ENCODE measurements around the gene PTPRN2. TPM values are rescaled to one million over a fixed set of nuclear protein-coding genes. Genes with fewer than 3 reads are reported as not detected.
"Not testable (repeated sequence)": the region's sequence is repeated elsewhere in the genome, so short reads cannot be mapped to it uniquely, and the experiment has no call there.

The PTPRN2 gene
- total RNA-seq, 2 donors from 2014 or later = 0.72 to 0.79 TPM

- no peak for DNase-seq
- H3K4me3 Mint-ChIP-seq = no peak overlapping the region
- H3K27ac Mint-ChIP-seq = no peak overlapping the region
- H3K4me1 Mint-ChIP-seq (ENCODE audit: low read depth) = no peaks in the 10 kb centered on the region
- no peaks in the 10 kb centered on the region for H3K27me3 Mint-ChIP-seq (ENCODE audit: low read depth)
- peaks cover 21 to 23% of the 10 kb centered on the region in 2 donors for H3K9me3 Mint-ChIP-seq
- no peak for ATAC-seq (replicated peaks in 1 of 2)
- H3K36me3 Mint-ChIP-seq (ENCODE audit: insufficient read depth in 2 of 2) = peaks cover 3 to 12% of the 10 kb centered on the region in 2 donors
Observed at GRCh38 chr7:158308001-158308400, 279.6 kb downstream of the PTPRN2 start.

DNA sequence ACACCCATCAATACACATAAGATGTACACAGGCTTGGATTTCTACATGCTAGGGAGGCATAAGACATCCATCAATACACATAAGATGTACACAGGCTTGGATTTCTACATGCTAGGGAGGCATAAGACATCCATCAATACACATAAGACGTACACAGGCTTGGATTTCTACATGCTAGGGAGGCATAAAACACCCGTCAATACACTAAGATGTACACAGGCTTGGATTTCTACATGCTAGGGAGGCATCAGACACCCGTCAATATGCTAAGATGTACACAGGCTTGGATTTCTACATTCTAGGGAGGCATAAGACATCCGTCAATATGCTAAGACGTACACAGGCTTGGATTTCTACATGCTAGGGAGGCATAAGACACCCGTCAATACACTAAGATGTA lies 283.6 kb downstream of the PTPRN2 start:
- ATAC-seq (replicated peaks in 1 of 2); H3K4me1 Mint-ChIP-seq (ENCODE audit: low read depth); H3K27ac Mint-ChIP-seq; H3K9me3 Mint-ChIP-seq; DNase-seq; H3K27me3 Mint-ChIP-seq (ENCODE audit: low read depth); H3K36me3 Mint-ChIP-seq (ENCODE audit: insufficient read depth in 2 of 2); H3K4me3 Mint-ChIP-seq: not testable (repeated sequence)

- no peak overlapping the region for H3K27ac Mint-ChIP-seq
- peaks cover 6 to 7% of the 10 kb centered on the region in 2 donors for H3K9me3 Mint-ChIP-seq
- peaks cover 3 to 4% of the 10 kb centered on the region in 2 donors for H3K36me3 Mint-ChIP-seq (ENCODE audit: insufficient read depth in 2 of 2)
- H3K4me1 Mint-ChIP-seq (ENCODE audit: low read depth) = no peaks in the 10 kb centered on the region
- ATAC-seq (replicated peaks in 1 of 2) = no peak
- H3K4me3 Mint-ChIP-seq = no peak overlapping the region
- H3K27me3 Mint-ChIP-seq (ENCODE audit: low read depth) = no peaks in the 10 kb centered on the region
- no peak for DNase-seq
Observed at GRCh38 chr7:158303121-158303520, 284.5 kb downstream of the PTPRN2 start.

- H3K27me3 Mint-ChIP-seq (ENCODE audit: low read depth) = no peaks in the 10 kb centered on the region
- DNase-seq = no peak
- ATAC-seq (replicated peaks in 1 of 2) = no peak
Observed at GRCh38 chr7:158302274-158303070, 285.2 kb downstream of the PTPRN2 start.

GRCh38 chr7:158301207-158301606 lies 286.4 kb downstream of the PTPRN2 start:
- Mint-ChIP-seq H3K36me3 (ENCODE audit: insufficient read depth in 2 of 2) (no peaks in the 10 kb centered on the region), H3K4me3 (no peak overlapping the region)
- DNase-seq = no peak

More at GRCh38 chr7:158302274-158303070, 285.2 kb downstream of the PTPRN2 start:
- no peak overlapping the region for H3K27ac Mint-ChIP-seq
- H3K9me3 Mint-ChIP-seq = peaks cover 4 to 7% of the 10 kb centered on the region in 2 donors
- H3K4me1 Mint-ChIP-seq (ENCODE audit: low read depth) = no peaks in the 10 kb centered on the region
- H3K36me3 Mint-ChIP-seq (ENCODE audit: insufficient read depth in 2 of 2) = peaks cover 2 to 3% of the 10 kb centered on the region in 2 donors
- no peak overlapping the region for H3K4me3 Mint-ChIP-seq

DNA sequence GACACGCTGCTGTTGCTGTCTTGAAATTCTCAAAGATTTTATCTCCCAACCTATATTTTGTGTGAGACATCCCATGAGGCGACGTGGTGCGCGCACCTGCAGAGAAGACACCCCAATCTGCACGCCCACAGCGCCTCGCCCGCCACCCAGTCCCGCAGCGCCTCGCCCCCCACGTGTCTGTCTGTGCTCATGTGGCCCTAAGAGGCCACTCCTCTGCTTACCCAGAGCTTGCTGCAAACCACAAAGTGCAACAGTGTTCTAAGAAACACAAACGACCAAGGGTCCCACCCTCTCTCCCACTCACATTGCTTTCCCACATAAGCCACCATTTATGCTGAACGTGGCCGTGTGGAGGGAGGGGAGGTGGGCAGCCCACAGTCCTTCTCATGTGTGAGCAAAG lies 287.2 kb downstream of the PTPRN2 start:
- ATAC-seq (replicated peaks in 1 of 2) (no peak), DNase-seq (no peak)
- Mint-ChIP-seq H3K9me3 (peaks cover 0 to 4% of the 10 kb centered on the region in 2 donors), H3K4me1 (ENCODE audit: low read depth) (no peaks in the 10 kb centered on the region), H3K36me3 (ENCODE audit: insufficient read depth in 2 of 2) (no peaks in the 10 kb centered on the region), H3K4me3 (no peak overlapping the region), H3K27me3 (ENCODE audit: low read depth) (no peaks in the 10 kb centered on the region), H3K27ac (no peak overlapping the region)

More at GRCh38 chr7:158301207-158301606, 286.4 kb downstream of the PTPRN2 start:
- Mint-ChIP-seq H3K27me3 (ENCODE audit: low read depth) (no peaks in the 10 kb centered on the region), H3K4me1 (ENCODE audit: low read depth) (no peaks in the 10 kb centered on the region), H3K27ac (no peak overlapping the region), H3K9me3 (peaks cover 1 to 3% of the 10 kb centered on the region in 2 donors)
- ATAC-seq (replicated peaks in 1 of 2) = no peak

GRCh38 chr7:158299607-158300006 lies 288.0 kb downstream of the PTPRN2 start:
- no peak for DNase-seq
- no peak overlapping the region for H3K27ac Mint-ChIP-seq

DNA sequence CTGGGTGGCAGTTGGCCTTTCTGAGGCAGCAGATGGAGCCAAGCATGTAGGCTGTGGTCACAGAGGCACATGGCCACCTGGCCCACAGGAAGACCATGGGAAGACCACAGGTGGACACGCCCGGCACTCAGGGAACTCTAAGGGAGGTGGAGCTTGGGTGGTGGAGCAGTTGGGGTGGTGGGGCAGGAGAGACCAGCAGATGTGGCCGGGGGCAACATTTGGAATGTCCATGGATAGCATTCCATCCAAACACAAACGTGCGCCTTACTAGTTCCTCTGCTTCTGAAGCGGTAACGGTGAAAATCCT lies 290.9 kb downstream of the PTPRN2 start:
- Mint-ChIP-seq H3K36me3 (ENCODE audit: insufficient read depth in 2 of 2) (no peaks in the 10 kb centered on the region), H3K4me1 (ENCODE audit: low read depth) (no peaks in the 10 kb centered on the region)

More at GRCh38 chr7:158299607-158300006, 288.0 kb downstream of the PTPRN2 start:
- Mint-ChIP-seq H3K27me3 (ENCODE audit: low read depth) (no peaks in the 10 kb centered on the region), H3K36me3 (ENCODE audit: insufficient read depth in 2 of 2) (no peaks in the 10 kb centered on the region), H3K9me3 (peaks cover 0 to 4% of the 10 kb centered on the region in 2 donors), H3K4me3 (no peak overlapping the region), H3K4me1 (ENCODE audit: low read depth) (no peaks in the 10 kb centered on the region)
- ATAC-seq (replicated peaks in 1 of 2) = no peak

DNA sequence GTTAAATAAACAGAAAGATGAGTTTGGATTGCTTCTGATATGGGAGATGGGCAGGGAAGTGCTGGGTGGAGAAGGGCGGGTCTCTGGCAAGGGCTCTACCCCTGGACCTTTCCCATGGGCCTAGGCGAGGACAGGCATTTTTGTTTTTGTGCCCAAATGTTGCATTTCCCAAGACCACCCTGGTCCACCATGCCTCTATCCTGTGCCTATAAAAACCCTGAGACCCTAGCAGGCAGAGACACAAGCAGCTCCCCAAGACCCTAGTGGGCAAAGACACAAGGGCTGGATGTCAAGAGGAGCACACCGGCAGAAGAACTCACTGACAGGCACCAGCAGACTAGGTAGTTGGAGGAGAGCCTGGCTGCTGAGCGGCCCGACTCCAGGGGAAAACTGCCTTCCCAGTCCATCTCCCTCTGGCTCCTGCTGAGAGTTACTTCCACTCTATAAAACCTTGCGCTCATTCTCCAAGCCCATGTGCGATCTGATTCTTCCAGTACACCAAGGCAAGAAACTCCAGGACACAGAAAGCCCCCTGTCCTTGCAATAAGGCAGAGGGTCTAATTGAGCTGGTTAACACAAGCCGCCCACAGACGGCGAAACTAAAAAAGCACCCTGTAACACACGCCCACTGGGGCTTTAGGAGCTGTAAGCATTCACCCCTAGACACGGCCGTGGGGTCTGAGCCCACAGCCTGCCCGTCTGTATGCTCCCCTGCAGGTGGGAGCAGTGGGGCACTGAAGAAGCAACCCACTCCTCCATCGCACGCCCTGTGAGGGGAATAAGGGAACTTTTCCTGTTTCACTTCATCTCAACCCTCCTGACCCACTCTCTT lies 291.4 kb downstream of the PTPRN2 start:
- DNase-seq = no peak
- no peaks in the 10 kb centered on the region for H3K4me1 Mint-ChIP-seq (ENCODE audit: low read depth)
- H3K36me3 Mint-ChIP-seq (ENCODE audit: insufficient read depth in 2 of 2) = no peaks in the 10 kb centered on the region
- no peak for ATAC-seq (replicated peaks in 1 of 2)
- no peaks in the 10 kb centered on the region for H3K27me3 Mint-ChIP-seq (ENCODE audit: low read depth)
- H3K4me3 Mint-ChIP-seq = no peak overlapping the region
- peaks cover 0 to 5% of the 10 kb centered on the region in 2 donors for H3K9me3 Mint-ChIP-seq
- H3K27ac Mint-ChIP-seq = no peak overlapping the region

More for the DNA sequence above, 290.9 kb downstream of the PTPRN2 start:
- Mint-ChIP-seq H3K9me3 (peaks cover 0 to 1% of the 10 kb centered on the region in 2 donors), H3K4me3 (no peak overlapping the region), H3K27me3 (ENCODE audit: low read depth) (no peaks in the 10 kb centered on the region), H3K27ac (no peak overlapping the region)
- ATAC-seq (replicated peaks in 1 of 2) (no peak), DNase-seq (no peak)

DNA sequence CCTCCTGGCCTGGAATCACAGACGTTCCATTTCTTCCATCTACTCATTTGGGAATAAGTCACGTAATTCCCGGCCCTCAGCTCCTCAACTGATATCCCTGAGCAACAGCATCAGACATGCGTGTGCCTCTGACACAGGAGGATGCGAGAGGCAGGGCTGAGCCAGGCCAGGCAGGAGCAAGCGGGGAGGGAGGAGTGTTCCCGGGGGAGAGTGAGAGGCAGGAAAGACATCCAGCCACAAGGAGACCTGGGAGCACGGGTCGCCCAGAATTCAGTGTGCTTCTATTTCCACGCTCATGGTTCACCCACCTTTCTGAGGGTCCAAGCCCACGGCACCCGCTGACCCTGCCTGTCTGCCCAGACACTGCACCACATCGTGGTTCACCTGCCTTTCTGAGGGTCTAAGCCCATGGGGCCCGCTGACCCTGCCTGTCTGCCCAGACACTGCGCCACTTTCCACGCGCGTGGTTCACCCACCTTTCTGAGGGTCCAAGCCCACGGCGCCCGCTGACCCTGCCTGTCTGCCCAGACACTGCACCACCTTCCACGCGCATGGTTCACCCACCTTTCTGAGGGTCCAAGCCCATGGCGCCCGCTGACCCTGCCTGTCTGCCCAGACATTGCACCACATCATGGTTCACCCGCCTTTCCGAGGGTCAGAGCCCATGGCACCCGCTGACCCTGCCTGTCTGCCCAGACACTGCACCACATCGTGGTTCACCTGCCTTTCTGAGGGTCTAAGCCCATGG lies 293.0 kb downstream of the PTPRN2 start:
- DNase-seq; H3K27ac Mint-ChIP-seq; ATAC-seq (replicated peaks in 1 of 2); H3K4me3 Mint-ChIP-seq; H3K27me3 Mint-ChIP-seq (ENCODE audit: low read depth); H3K9me3 Mint-ChIP-seq; H3K36me3 Mint-ChIP-seq (ENCODE audit: insufficient read depth in 2 of 2); H3K4me1 Mint-ChIP-seq (ENCODE audit: low read depth): not testable (repeated sequence)

DNA sequence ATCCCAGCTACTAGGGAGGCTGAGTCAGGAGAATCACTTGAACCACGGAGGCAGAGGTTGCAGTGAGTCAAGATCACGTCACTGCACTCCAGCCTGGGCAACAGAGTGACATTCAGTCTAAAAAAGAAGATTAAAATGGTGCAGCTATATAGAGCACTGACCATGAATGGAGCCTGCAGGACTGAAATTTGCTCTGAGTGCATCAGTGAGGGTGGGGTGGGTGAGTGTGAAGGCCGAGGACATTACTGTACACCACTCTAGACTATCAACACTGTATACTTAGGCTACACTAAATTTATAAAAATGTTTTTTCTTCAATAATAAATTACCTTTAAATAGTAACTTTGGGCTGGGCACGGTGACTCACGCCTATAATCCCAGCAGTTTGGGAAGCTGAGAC lies 294.7 kb downstream of the PTPRN2 start:
- Mint-ChIP-seq H3K27me3 (ENCODE audit: low read depth) (no peaks in the 10 kb centered on the region), H3K4me3 (no peak overlapping the region), H3K9me3 (peaks cover 14 to 15% of the 10 kb centered on the region in 2 donors), H3K27ac (no peak overlapping the region), H3K36me3 (ENCODE audit: insufficient read depth in 2 of 2) (peaks cover 7% of the 10 kb centered on the region in 2 donors), H3K4me1 (ENCODE audit: low read depth) (no peaks in the 10 kb centered on the region)
- no peak for DNase-seq
- ATAC-seq (replicated peaks in 1 of 2) = no peak

DNA sequence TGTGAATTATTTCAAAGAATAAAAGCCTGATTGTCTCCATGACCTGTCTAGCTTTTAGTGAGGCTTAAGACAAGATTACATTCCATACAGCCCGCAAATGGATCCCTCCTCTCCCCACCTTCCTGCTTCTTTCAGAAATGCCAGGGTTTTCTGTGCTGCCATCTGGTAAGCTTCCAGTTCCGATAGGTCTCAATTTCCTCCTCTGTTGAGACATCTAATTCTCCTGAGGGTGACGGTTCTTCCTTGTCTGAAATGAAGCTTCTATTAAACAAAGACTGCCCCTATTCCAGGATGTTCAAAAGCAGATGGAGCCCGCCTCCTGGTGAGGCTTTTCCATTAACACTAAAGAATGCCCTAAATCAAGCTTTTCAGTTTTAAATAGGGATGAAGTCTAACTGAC lies 295.6 kb downstream of the PTPRN2 start:
- no peak for DNase-seq
- H3K27ac Mint-ChIP-seq = no peak overlapping the region

More for the DNA sequence above, 295.6 kb downstream of the PTPRN2 start:
- H3K36me3 Mint-ChIP-seq (ENCODE audit: insufficient read depth in 2 of 2) = peaks cover 7 to 9% of the 10 kb centered on the region in 2 donors
- peaks cover 15 to 16% of the 10 kb centered on the region in 2 donors for H3K9me3 Mint-ChIP-seq
- H3K27me3 Mint-ChIP-seq (ENCODE audit: low read depth) = no peaks in the 10 kb centered on the region
- no peaks in the 10 kb centered on the region for H3K4me1 Mint-ChIP-seq (ENCODE audit: low read depth)
- ATAC-seq (replicated peaks in 1 of 2) = no peak
- no peak overlapping the region for H3K4me3 Mint-ChIP-seq
